Measurements from ENCODE around the gene PHOX2A. TPM values are rescaled to one million over a fixed set of nuclear protein-coding genes. Genes with fewer than 3 reads are reported as not detected.

PHOX2A gene
- total RNA-seq, 1 donor from 2014 or later = not detected

- Mint-ChIP-seq H3K9me3 (peaks cover 4% of the 10 kb centered on the region), H3K27ac (no peak overlapping the region), H3K4me1 (no peaks in the 10 kb centered on the region), H3K27me3 (ENCODE audit: low read depth) (peaks cover 18% of the 10 kb centered on the region), H3K4me3 (no peak overlapping the region), H3K36me3 (no peaks in the 10 kb centered on the region)
- DNase-seq (ENCODE audit: low spot score in 2 of 2, unreplicated experiment in 2 of 2) = no peak
- TF ChIP-seq CTCF (IDR thresholded peaks at IDR 0.05; ENCODE audit: unreplicated experiment) = no peak
Measured at GRCh38 chr11:72280726-72281315, 36.8 kb upstream of the PHOX2A start.

- peaks cover 18% of the 10 kb centered on the region for H3K27me3 Mint-ChIP-seq (ENCODE audit: low read depth)
- no peak for DNase-seq (ENCODE audit: low spot score in 2 of 2, unreplicated experiment in 2 of 2)
- no peak overlapping the region for H3K4me3 Mint-ChIP-seq
- peaks cover 8% of the 10 kb centered on the region for H3K9me3 Mint-ChIP-seq
- H3K36me3 Mint-ChIP-seq = no peaks in the 10 kb centered on the region
- no peak overlapping the region for H3K27ac Mint-ChIP-seq
- TF ChIP-seq CTCF (IDR thresholded peaks at IDR 0.05; ENCODE audit: unreplicated experiment) = no peak
- H3K4me1 Mint-ChIP-seq = no peaks in the 10 kb centered on the region
Measured at GRCh38 chr11:72280037-72280436, 36.1 kb upstream of the PHOX2A start.

- TF ChIP-seq CTCF (IDR thresholded peaks at IDR 0.05; ENCODE audit: unreplicated experiment) = no peak
- H3K27ac Mint-ChIP-seq = no peak overlapping the region
- H3K9me3 Mint-ChIP-seq = peaks cover 15% of the 10 kb centered on the region
- no peak overlapping the region for H3K4me3 Mint-ChIP-seq
- no peak for DNase-seq (ENCODE audit: low spot score in 2 of 2, unreplicated experiment in 2 of 2)
- no peaks in the 10 kb centered on the region for H3K36me3 Mint-ChIP-seq
- H3K27me3 Mint-ChIP-seq (ENCODE audit: low read depth) = peaks cover 13% of the 10 kb centered on the region
- H3K4me1 Mint-ChIP-seq = no peaks in the 10 kb centered on the region
Measured at GRCh38 chr11:72278905-72279304, 34.9 kb upstream of the PHOX2A start.

GRCh38 chr11:72274435-72274834 is 30.5 kb upstream of the PHOX2A start:
- DNase-seq (ENCODE audit: low spot score in 2 of 2, unreplicated experiment in 2 of 2) = no peak
- Mint-ChIP-seq H3K36me3 (no peaks in the 10 kb centered on the region), H3K4me1 (no peaks in the 10 kb centered on the region)

GRCh38 chr11:72271980-72272379 is 28.0 kb upstream of the PHOX2A start:
- Mint-ChIP-seq H3K27ac (no peak overlapping the region), H3K27me3 (ENCODE audit: low read depth) (peaks cover 26% of the 10 kb centered on the region), H3K4me1 (no peaks in the 10 kb centered on the region), H3K9me3 (peaks cover 20% of the 10 kb centered on the region), H3K36me3 (no peaks in the 10 kb centered on the region), H3K4me3 (no peak overlapping the region)
- no peak for TF ChIP-seq CTCF (IDR thresholded peaks at IDR 0.05; ENCODE audit: unreplicated experiment)
- no peak for DNase-seq (ENCODE audit: low spot score in 2 of 2, unreplicated experiment in 2 of 2)

More at GRCh38 chr11:72274435-72274834, 30.5 kb upstream of the PHOX2A start:
- no peak overlapping the region for H3K27ac Mint-ChIP-seq
- H3K4me3 Mint-ChIP-seq = no peak overlapping the region
- peaks cover 20% of the 10 kb centered on the region for H3K9me3 Mint-ChIP-seq
- peaks cover 26% of the 10 kb centered on the region for H3K27me3 Mint-ChIP-seq (ENCODE audit: low read depth)
- TF ChIP-seq CTCF (IDR thresholded peaks at IDR 0.05; ENCODE audit: unreplicated experiment) = no peak

Data from mesothelial cell of epicardium (in vitro differentiated cells).